HG02623 (cell line): Measurements from ENCODE around the gene MECP2.
"Not testable (repeated sequence)": the region's sequence is repeated elsewhere in the genome, so short reads cannot be mapped to it uniquely, and the experiment has no call there.

Source experiments
- ATAC-seq: cut with Tn5 transposase; IDR thresholded peaks from one replicate; pipeline ENCODE4 v1.9.1; 2021; ENCODE audit warnings: moderate library complexity; ENCODE audit not compliant: unreplicated experiment

MECP2 gene

DNA sequence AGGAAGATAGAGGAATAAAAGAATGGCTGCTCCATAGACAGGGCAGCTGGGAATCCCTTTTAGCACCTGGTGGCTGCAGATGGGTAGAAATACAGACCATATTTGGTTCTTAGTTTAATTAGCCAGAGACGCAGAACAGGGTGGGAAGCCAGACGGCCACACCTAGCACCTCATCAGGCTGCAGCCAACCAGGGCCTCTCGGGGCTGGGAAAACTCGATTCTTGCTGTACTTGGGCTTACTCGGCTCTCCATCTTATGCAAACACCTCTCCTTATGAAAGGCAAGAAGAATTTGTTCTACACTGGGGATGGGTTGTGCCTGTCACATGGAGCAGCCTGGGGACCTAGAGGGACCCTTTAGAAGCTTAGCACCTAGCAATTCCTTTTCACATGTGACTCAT is 97.5 kb downstream of the MECP2 start:
- ATAC-seq: no peak

DNA sequence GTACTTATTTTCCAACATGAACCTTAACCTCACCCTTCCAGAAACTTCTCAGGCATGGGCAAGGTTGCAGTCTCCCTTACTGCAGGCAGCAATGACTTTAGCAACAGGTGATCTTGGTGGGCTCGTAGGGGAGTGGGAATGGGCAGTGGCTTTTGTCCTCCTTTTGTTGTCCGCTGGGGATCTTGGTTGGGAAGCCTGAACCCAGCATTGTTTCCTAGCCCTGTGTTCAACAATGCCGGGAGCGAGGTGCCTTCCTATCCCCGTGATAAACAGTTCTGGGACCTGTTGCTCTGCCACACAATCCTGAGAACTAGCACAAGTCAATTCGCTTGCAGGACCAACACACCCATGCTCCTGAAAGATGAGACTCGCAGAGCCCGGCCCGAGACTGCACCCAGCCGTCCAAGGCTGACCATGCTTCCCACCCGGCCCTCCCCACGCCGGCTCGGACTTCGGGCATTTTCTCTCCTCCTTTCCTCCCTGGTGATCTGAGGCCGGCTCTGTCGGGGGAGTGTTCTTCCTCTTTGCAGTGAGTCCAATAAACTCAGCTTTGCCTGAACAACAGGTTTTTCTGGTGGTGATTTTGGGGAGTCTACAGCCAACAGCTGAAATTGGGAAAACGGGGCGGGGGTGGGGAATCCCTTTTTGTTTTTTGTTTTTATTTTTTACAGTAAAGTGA is 98.0 kb downstream of the MECP2 start:
- no peak for ATAC-seq

DNA sequence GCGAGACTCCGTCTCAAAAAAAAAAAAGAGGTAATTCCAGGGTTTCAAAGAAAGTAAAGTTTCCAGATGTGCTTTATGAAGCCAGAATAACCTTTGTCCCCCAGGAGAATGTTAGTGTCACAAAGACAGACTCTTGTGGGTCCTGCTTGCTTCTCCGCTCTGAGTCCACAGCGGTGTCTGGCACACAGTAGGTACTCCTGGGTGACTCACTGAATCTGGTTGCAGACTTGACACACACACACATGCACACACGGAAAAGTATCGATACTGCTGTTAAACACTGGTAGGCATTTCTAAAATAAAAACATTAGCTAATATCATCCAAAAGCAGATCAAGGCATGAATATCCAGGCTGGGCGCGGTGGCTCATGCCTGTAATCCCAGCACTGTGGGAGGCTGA is 102.0 kb downstream of the MECP2 start:
- ATAC-seq: no peak

DNA sequence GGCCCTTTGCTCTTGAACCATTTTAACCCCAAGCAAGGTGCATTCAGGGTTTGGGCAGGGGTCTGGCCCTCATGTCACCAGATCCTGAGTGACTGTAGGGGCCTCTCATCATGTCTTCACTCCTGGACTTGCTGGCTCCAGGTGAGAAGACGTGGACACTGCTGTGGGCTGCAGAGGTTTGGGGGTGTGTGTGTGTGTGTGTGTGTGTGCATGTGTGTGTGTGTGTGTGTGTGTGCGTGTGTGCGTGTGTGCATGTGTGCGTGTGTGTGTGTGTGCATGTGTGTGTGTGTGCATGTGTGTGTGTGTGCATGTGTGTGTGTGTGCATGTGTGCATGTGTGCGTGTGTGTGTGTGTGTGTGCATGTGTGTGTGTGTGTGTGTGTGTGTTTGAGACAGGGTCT is 103.1 kb downstream of the MECP2 start:
- not testable (repeated sequence) for ATAC-seq

DNA sequence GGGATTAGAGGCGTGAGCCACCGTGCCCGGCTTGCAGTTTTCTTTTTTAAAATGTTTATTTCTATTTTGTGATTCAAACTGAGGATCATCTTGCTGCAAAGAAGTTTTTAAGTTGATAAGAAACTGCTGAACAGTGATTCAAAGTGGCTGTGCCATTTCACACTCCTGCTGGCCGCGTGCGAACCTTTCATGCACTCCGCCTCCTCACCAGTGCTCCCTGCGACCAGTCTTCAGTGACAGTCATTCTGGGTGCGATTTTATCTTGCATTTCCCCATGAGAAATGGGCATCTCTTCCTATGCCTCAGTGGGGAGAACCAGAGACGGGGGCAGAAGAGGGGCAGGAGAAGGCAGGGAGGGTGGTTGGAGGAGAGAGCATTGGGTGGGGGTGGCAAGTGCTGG is 103.5 kb downstream of the MECP2 start:
- no peak for ATAC-seq

DNA sequence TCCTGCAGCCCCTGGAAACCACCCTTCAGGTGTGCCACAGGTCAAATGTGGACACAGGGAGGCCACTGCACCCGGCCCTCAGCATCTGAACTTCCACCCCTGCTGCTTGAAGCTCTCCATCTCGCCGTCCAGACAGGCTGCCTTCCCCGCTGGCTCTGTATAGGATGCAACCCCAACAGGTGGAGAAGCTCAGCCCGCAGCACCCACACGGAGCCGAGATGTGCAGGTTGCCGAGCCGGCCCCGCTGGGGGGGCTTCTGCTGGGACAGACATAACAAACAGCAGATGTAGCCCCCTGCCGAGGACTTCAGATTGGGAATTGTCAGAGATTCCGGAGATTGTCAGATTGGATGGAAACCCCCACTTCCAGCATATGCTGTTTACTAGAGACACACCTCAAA is 104.4 kb downstream of the MECP2 start:
- ATAC-seq: no peak

DNA sequence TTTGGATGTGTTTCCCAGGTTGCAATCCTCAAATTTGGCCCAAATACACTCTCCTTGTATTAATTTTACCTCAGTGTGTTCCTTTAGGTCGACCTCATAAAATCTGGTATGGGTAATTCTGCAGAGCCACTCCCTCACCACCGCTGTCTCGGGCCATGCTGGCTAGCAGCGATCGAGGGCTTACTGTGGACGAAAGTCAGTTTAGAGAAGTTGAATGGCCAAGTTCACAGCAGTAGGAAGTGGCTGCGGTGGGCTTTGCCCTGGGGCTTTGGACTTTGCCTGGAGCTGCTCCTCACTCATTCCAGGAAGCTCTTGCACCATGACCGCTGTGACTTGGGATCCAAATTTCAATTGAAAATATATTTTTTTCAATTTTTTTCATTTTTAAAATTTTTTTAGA is 105.3 kb downstream of the MECP2 start:
- ATAC-seq: no peak

DNA sequence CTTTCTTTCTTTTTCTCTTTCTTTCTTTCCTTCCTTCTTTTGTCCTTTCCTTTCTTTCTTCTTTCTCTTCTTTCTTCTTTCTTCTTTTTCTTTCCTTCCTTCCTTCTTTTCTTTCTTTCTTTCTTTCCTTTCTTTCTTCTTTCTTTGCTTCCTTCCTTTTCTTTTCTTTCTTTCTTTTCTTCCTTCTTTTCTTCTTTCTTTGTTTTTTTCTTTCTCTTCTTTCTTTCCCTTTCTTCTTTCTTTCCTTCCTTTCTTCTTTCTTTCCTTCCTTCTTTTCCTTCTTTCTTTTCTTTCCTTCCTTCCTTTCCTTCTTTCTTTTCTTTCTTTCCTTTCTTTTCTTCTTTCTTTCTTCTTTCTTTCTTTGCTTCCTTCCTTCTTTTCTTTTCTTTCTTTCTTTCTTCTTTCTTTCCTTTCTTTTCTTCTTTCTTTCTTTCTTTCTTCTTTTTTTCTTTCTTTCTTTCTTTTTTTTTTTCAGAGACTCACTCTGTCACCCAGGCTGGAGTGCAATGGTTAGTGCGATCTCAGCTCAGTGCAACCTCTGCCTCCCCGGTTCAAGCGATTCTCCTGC is 106.4 kb downstream of the MECP2 start:
- no peak for ATAC-seq

DNA sequence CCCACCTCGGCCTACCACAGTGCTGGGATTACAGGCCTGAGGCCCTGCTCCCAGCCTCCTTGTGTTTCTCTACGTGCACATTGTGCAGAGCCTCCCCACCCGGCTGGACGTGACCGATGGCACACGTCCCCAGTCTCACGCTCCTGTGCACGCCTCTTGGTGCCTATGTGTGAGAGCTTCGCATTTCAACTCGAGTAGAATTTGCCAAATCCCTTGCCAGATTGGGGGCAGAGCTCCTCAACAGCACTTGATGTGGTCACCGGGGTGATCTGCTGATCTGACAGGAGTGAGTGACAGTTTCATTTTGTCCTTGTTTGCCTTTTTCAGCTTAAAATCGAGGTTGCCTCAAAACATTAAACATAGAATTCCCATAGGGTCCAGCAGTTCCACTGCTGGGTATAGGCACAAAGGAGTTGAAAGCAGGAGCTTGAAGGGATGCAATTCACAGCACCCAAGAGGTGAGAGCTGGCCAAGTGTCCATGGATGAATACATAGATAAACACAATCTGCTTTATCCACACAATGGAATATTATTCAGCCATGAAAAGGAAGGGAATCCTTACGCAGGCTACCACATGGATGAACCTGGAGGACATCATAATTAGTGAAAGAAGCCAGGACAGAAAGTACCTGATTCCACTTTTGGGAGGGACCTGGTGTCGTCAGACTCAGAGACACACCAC is 107.4 kb downstream of the MECP2 start:
- no peak for ATAC-seq

DNA sequence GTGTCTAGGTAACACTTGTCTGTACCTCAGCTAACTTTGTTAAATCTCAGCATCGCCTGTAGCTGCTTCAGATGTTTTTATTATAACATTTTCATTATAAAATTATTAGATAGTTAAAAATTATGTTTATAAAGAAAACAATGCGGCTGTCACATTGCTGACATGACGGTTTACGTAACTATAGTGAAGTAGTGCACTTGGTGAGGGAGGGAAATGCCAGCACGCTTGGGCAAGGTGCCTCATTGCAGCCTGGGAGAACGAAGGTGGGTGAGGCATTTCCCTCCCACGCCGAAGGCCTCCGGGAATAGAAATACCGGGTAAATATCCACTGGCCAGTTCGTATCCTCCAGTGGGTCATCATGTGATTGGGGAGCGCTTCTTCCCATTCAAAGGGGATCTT is 109.0 kb downstream of the MECP2 start:
- ATAC-seq: no peak

DNA sequence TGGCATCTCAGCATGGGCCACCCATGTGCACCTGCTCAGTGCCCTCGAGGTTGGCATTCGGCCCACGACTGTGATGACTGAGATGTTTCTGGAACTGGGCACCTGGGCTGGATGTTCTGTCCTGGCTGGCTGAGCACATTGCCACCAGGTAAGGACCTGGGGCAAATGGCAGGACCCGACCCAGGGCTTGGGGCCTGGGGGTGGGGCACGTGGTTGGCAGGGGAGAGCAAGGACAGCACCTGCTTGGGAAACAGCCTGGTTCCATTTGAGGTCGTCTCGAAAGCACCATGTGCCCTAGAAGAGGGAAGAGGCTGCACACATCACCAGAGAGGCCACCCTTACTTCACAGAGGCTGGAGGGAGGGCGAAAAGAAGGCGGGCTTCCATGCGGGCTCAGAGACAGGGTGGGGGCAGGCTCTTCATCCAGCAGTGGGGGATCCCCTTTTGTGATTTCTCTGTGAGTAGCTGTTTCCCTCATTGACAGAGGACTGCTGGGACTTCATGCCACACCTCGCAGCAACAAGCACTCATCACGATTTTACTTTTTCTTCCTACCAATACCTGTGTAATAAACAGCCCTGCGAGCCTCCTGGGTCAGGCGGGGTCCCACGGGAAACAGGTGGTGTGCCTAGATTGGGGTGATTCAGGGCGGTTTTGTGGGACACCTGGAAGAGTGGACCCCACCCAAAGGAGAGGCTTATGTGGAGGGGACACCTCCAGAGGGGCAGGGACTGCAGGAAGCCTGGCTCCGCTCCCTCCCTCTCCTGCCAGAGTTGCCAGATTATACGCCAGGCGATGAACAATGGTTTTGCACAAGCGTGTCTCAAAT is 113.0 kb downstream of the MECP2 start:
- ATAC-seq: no peak

DNA sequence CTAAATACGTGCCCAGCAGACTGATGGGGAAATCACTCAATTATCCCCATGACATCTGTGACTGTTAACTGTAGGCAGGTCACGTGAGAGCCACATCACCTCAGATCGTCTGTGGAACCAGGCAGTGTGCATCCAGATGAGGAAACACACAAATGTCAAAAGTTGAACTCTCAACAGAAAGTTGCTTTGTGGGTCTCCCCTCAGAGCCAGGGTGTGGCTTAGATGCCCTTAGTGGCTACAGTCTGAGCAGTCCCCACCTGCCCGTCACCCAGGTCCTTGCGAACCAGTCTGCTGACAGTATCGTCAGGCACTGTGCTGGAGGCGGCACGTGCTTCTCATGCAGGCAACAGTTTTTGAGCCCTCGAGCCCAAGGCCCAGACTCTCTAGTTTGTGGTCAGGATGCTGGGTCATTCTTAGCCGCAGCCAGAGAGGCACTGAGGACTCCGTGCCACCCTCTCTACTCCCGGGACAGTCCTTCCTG is 114.2 kb downstream of the MECP2 start:
- no peak for ATAC-seq

DNA sequence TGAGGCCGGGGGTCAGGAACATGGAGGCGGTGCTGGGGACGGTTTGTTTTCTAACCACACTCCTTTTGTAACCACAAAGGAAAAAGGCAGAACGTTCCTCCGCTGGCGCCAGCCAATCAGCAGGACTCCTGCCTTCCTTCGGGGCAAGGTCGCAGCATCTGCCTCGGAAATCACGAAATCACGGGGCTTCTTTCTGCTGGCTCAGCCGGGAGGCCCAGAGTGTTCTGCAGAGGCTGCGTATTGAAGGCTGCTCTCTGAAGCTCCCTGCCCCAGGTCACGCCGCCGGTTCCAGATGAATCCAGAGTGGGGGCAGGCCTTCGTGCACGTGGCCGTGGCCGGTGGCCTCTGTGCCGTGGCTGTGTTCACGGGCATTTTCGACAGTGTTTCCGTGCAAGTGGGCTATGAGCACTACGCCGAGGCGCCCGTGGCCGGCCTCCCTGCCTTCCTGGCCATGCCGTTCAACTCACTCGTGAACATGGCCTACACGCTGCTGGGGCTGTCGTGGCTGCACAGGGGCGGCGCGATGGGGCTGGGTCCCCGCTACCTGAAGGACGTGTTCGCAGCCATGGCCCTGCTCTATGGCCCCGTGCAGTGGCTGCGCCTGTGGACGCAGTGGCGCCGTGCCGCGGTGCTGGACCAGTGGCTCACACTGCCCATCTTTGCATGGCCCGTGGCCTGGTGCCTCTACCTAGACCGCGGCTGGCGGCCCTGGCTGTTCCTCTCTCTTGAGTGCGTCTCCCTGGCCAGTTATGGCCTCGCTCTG is 115.6 kb downstream of the MECP2 start:
- no peak for ATAC-seq

DNA sequence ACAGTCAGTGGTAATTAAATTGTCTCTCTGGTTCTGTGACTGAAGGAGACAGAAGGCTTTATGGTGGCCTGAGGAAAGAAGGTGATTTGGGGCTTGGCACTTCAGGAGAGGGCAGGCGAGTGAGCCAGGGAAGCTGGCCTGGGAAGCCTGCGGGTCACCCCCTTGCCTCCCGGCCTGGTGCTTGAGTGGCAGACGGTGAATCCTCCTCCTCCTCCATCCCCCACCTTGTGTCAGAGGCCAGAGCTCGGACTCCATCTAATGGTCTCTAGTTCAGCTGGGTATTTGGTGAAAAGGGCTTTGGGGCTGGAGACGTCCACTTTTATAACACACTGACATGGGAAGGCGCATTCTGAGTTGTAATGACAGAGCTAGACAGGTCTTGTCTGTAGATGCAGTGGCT is 116.3 kb downstream of the MECP2 start:
- no peak for ATAC-seq

DNA sequence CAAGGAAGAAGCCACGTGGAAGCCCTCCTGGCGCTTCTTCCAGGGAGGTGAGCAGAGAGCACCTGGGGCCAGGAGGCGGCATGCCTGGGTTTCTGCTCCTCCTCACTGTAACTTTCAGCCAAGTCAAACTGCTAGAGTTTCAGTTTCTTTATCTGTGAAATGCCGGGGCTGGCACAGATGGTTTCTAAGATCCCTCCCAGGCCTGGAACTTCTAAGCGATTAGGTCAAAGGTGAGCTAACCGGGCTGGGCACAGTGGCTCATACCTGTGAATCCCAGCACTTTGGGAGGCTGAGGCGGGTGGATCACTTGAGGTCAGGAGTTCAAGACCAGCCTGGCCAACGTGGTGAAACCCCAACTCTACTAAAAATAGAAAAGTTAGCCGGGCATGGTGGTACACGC is 117.1 kb downstream of the MECP2 start:
- ATAC-seq: not testable (repeated sequence)

DNA sequence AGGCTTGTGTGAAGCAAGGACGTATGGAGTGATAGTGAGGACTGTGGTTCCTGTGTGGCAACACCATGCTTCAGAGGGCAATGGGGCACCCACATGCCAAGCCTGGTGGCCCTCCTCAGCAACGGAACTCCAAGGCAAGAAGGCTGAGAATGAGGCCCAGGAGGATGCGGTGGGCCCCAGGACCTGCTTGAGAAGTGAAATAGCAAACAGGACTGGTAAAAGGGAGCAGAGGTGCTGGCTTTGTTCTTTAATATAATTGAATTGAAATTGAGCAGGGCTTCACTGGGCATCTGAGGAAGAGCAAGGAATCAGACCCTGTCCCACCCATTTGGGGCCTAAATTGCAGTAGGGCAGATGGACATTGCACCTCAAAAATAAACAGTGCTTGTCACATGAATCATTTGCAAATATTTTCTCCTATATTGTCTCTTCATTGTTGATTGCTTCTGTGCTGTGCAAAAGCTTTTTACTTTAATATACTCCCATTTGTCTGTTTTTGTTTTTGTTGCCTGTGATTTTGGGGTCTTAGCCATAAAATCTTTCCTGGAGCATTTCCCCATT is 122.7 kb downstream of the MECP2 start:
- ATAC-seq: no peak

DNA sequence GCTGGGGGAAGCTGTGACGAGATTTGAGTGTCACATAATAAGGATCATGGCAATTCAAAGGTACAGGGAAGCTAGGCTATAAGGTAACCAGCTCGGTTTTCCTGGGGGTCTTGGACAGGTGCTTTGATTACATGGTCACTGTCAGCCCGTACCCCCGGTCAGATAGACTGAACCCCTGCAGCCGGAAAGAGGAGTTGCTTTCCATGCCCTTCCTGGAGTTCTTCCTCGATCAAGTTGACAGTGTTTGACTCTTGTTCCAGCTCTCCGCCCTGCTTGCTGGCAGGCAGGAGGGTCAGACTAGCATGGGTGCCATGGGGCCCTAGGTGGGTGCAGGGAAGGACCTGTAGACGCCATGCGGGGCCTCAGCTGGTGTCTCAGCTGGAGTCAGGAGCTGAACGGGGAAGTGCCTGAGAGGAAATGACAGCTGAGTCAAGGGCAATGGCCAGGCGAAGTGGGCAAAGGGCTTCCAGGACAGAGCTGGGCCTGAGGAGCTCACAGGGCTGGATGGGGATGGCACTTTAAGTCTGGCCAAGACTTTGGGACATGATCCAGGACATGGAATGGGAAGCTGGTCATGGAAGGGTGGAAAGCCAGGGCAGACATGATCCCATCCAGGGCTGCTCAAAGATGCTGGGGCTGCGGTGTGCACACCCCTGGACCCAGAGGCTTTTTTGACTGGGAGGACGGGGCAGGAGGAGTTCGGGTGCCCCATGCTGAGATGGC is 123.4 kb downstream of the MECP2 start:
- ATAC-seq: no peak

DNA sequence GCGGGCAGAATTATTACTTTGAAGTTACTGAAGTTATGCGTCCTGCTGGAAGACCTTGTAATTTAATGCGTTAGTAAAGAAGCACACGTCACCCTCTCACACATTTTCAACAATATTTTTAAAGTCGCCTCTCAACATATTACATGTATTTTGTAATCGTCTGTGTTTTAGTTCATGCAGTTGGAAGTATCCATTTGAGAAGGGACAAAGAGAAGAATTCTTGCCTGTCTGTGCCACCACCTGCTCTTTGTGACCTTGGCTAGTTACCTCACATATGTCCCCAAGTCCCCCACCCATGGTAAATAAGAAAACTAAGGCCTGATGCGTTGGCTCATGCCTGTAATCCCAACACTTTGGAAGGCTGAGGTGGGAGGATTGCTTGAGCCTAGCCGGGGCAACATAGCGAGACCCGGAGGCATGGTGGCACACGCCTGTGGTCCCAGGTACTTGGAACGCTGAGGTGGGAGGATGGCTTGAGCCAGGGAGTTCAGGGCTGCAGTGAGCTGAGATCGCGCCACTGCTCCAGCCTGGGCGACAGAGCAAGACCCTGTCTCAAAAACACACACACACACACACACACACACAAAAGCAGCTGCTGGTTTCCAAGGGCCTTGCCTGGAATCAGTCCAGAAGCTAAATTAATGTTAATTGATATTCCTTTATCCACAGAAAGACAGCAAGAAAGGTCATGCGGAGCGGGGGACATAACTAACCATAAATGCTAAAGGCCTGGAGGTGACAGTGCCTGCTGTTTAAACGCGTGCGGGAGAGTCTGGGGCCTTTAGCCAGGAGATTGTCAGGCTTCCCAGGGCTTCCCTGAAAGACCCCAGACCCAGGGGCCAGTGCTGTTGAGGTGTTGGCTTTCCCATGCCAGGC is 124.2 kb downstream of the MECP2 start:
- ATAC-seq: no peak
